Osteoblast (primary cell): ENCODE data around the gene DCXR. TPM values are rescaled to one million over a fixed set of nuclear protein-coding genes. Genes with fewer than 3 reads are reported as not detected.

Experiments
- DNase-seq: peaks from one replicate; pipeline ENCODE4 v3.0.0; 2011; ENCODE audit warnings: low spot score, mixed read lengths; ENCODE audit not compliant: insufficient read length; ENCODE audit errors: missing footprints
- H2AFZ ChIP-seq: 2 replicates; pipeline ENCODE4 v1.6.0; 2011; ENCODE audit warnings: mild to moderate bottlenecking, low read length
- H3K27ac ChIP-seq: 2 replicates; pipeline ENCODE4 v1.5.1; 2011; ENCODE audit warnings: mild to moderate bottlenecking, low read depth, low read length, moderate library complexity
- H3K27me3 ChIP-seq: 2 replicates; pipeline ENCODE4 v1.6.0; 2012; ENCODE audit warnings: mild to moderate bottlenecking, control low read depth, inconsistent platforms, low read length, moderate library complexity; ENCODE audit not compliant: insufficient read depth
- H3K36me3 ChIP-seq: 2 replicates; pipeline ENCODE4 v1.5.1; 2011; ENCODE audit warnings: mild to moderate bottlenecking, low read length, control low read depth, moderate library complexity; ENCODE audit not compliant: insufficient read depth
- H3K4me1 ChIP-seq: 2 replicates; pipeline ENCODE4 v1.5.1; 2011; ENCODE audit warnings: mild to moderate bottlenecking, low read length, control low read depth, moderate library complexity; ENCODE audit not compliant: insufficient read depth
- H3K4me2 ChIP-seq: 2 replicates; pipeline ENCODE4 v1.6.0; 2011; ENCODE audit warnings: mild to moderate bottlenecking, low read length; ENCODE audit not compliant: insufficient read depth
- H3K4me3 ChIP-seq: fragments of 200-600 bp; sonication (generic); 3 replicates; pipeline ENCODE4 v1.5.1; 2012; ENCODE audit warnings: mild to moderate bottlenecking, low read length, inconsistent platforms; ENCODE audit not compliant: insufficient read depth
- H3K79me2 ChIP-seq: 2 replicates; pipeline ENCODE4 v1.6.0; 2012; ENCODE audit warnings: mild to moderate bottlenecking, low read length, control low read depth, inconsistent platforms; ENCODE audit not compliant: insufficient read depth
- H3K9me3 ChIP-seq: 2 replicates; pipeline ENCODE4 v1.5.1; 2011; ENCODE audit warnings: low read depth, low read length, control low read depth
- H4K20me1 ChIP-seq: 2 replicates; pipeline ENCODE4 v1.6.0; 2012; ENCODE audit warnings: mild to moderate bottlenecking, low read length, control low read depth; ENCODE audit not compliant: insufficient read depth
- CTCF ChIP-seq: IDR thresholded peaks from 2 replicates; pipeline ENCODE4 v1.5.1; 2011; ENCODE audit warnings: mild to moderate bottlenecking, low read depth, low read length, moderate library complexity; ENCODE audit errors: extremely low read depth
- total RNA-seq: library from RNA; depleted of rRNA; stranded (reverse); fragments of >200 nt; gene quantifications from 2 replicates; pipeline ENCODE4 v1.2.3, GENCODE V29; 2012

Gene DCXR
- total RNA-seq, 1 donor, result 31.8 TPM

DNA sequence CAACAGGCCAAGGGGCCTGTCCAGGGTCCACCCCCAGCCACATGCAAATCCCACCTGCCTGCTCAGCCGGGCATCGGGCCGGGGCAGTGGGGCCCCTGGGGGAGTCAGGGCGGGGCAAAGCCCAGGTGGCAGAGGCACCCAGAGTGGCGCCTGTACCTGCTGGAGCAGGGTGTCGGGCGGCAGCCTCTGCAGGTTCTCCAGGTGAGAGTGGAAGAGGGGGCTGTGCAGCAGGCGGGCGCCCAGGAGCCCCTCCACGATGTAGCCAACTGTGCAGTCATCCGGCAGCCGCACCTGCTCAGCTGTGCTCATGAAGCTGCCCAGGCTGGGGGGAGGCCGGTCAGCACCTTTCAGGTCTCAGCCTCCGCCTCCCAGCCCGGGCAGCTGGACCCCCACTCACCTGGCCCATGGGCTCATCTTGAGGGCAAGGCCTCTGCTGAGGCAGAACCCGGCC, 12.0 kb upstream of the DCXR start:
- Histone ChIP-seq H3K9me3 (no peaks in the 10 kb centered on the region), H3K79me2 (peaks cover 44% of the 10 kb centered on the region), H3K4me3 (no peak overlapping the region), H3K4me1 (peaks cover 12% of the 10 kb centered on the region), H2AFZ (no peak overlapping the region), H3K4me2 (no peak overlapping the region), H3K27me3 (no peaks in the 10 kb centered on the region), H3K36me3 (peaks cover 39% of the 10 kb centered on the region), H3K27ac (no peak overlapping the region), H4K20me1 (peaks cover 4% of the 10 kb centered on the region)
- TF ChIP-seq CTCF, result no peak
- peak; percentile 73 for DNase-seq

DNA sequence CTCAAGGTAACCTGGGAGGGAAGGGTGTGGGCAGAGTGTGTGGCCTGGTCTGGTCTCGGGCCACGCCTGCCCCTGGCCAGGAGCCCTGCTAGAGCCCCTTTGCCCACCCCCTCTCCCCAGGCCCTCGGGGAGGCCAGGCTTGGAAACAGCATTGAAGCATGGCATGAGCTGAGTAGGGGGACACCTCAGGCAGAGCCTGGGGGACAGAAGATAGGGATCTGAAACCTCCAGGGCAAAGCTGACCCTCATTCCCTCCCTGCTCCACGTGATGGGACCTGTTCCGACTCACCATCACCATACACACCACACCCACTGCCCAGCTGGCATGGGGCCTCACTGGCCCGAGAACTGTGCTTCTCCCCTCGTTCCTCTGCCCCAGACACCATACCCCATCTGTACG, 11.6 kb upstream of the DCXR start:
- H3K36me3 ChIP-seq, result peaks cover 35% of the 10 kb centered on the region
- no peak overlapping the region for H3K4me2 ChIP-seq

GRCh38 chr17:82048571-82048971, 11.1 kb upstream of the DCXR start:
- peak; percentile 85 for DNase-seq
- H3K27ac ChIP-seq, result no peak overlapping the region
- H3K79me2 ChIP-seq, result peaks cover 35% of the 10 kb centered on the region
- no peak overlapping the region for H2AFZ ChIP-seq
- H4K20me1 ChIP-seq, result peaks cover 4% of the 10 kb centered on the region
- no peak overlapping the region for H3K4me3 ChIP-seq
- no peak for TF ChIP-seq CTCF
- H3K4me2 ChIP-seq, result no peak overlapping the region
- H3K4me1 ChIP-seq, result peaks cover 12% of the 10 kb centered on the region
- H3K36me3 ChIP-seq, result peaks cover 30% of the 10 kb centered on the region
- no peaks in the 10 kb centered on the region for H3K27me3 ChIP-seq
- no peaks in the 10 kb centered on the region for H3K9me3 ChIP-seq

More for the DNA sequence above, 11.6 kb upstream of the DCXR start:
- Histone ChIP-seq H2AFZ (no peak overlapping the region), H3K79me2 (peaks cover 40% of the 10 kb centered on the region), H3K4me1 (peaks cover 12% of the 10 kb centered on the region), H3K4me3 (no peak overlapping the region), H3K27ac (no peak overlapping the region), H3K9me3 (no peaks in the 10 kb centered on the region), H3K27me3 (no peaks in the 10 kb centered on the region), H4K20me1 (peaks cover 4% of the 10 kb centered on the region)
- peak; percentile 86 for DNase-seq
- no peak for TF ChIP-seq CTCF

- H3K27me3 ChIP-seq, result no peaks in the 10 kb centered on the region
- H4K20me1 ChIP-seq, result peaks cover 4% of the 10 kb centered on the region
- H3K4me2 ChIP-seq, result no peak overlapping the region
- H2AFZ ChIP-seq, result no peak overlapping the region
- no peaks in the 10 kb centered on the region for H3K9me3 ChIP-seq
- TF ChIP-seq CTCF, result no peak
- H3K79me2 ChIP-seq, result peaks cover 29% of the 10 kb centered on the region
- peak; percentile 73 for DNase-seq
- no peak overlapping the region for H3K27ac ChIP-seq
- peaks cover 8% of the 10 kb centered on the region for H3K4me1 ChIP-seq
- H3K36me3 ChIP-seq, result peaks cover 30% of the 10 kb centered on the region
- H3K4me3 ChIP-seq, result no peak overlapping the region
Observed at GRCh38 chr17:82047914-82048570, 10.5 kb upstream of the DCXR start.
